Mesenteric fat pad (tissue), 1 donor: Measurements from ENCODE around the gene RNF167. TPM values are rescaled to one million over a fixed set of nuclear protein-coding genes. Genes with fewer than 3 reads are reported as not detected.

ENCODE experiments used
- DNase-seq: peaks from one replicate; pipeline ENCODE4 v3.0.0-alpha.2; 2020; ENCODE audit warnings: low spot score
- microRNA-seq: library from miRNA; unstranded; fragments of <30 nt; microRNA quantifications from one replicate; pipeline ENCODE4 v1.2.0, GENCODE V29; 2020; ENCODE audit warnings: borderline number of aligned reads
- total RNA-seq: library from RNA; stranded (reverse); fragmentation: NEBNext Ultra II Directional; extraction: Animal tissue kit (Norgen Biotek cat#: 25700); gene quantifications from one replicate; pipeline ENCODE4 v1.2.1, GENCODE V29; 2021
- donor health status: DM: yes; HTN: yes; CAD: no.

Gene RNF167
- total RNA-seq, 1 donor from 2014 or later = 63.3 TPM

- no peak for DNase-seq
These were observed 33.4 kb downstream of the RNF167 start for GRCh38 chr17:4973256-4974114.

- DNase-seq = no peak
These were observed 34.1 kb downstream of the RNF167 start for GRCh38 chr17:4974115-4974670.

GRCh38 chr17:4978726-4979125 lies 38.7 kb downstream of the RNF167 start:
- no peak for DNase-seq

- DNase-seq = no peak
These were observed 40.7 kb downstream of the RNF167 start for GRCh38 chr17:4980644-4981216.

GRCh38 chr17:4982305-4982704 lies 42.2 kb downstream of the RNF167 start:
- no peak for DNase-seq

GRCh38 chr17:4986403-4986802 lies 46.3 kb downstream of the RNF167 start:
- DNase-seq = no peak

- DNase-seq = peak; percentile 96
These were observed 47.1 kb downstream of the RNF167 start, which contains the start of gene CAMTA2 for GRCh38 chr17:4986951-4987766. Gene CAMTA2, minus strand, starts transcription at chr17:4987675. Its CDS starts 1,453 bp downstream, at chr17:4986222.

- DNase-seq = peak; percentile 92
These were observed 47.9 kb downstream of the RNF167 start for GRCh38 chr17:4987767-4988567.

- DNase-seq = no peak
These were observed 54.1 kb downstream of the RNF167 start for GRCh38 chr17:4994081-4994595.

Small RNA genes lying within 50 kb of the gene (microRNA-seq; reads per million reads assigned to microRNA genes)
- gene MIR6864 = not detected
- gene MIR6865 = not detected

Other genes with a start within 250 kb of the RNF167 start
- gene PELP1, start 236.1 kb upstream of the RNF167 start, total RNA-seq = 29.3 TPM
- gene ARRB2, start 229.6 kb upstream of the RNF167 start, total RNA-seq = 131 TPM
- 16.1 TPM for gene MED11, start 208.8 kb upstream of the RNF167 start, total RNA-seq
- gene ZMYND15, start 200.4 kb upstream of the RNF167 start, total RNA-seq = 2.9 TPM
- 51.3 TPM for gene CXCL16, start 200.3 kb upstream of the RNF167 start, total RNA-seq
- not detected for gene TM4SF5, start 168.4 kb upstream of the RNF167 start, total RNA-seq
- gene VMO1, start 153.9 kb upstream of the RNF167 start, total RNA-seq = 6.9 TPM
- not detected for gene GLTPD2, start 151.3 kb upstream of the RNF167 start, total RNA-seq
- 109 TPM for gene PSMB6, start 144.1 kb upstream of the RNF167 start, total RNA-seq
- 22.8 TPM for gene PLD2, start 133.1 kb upstream of the RNF167 start, total RNA-seq
- 60.3 TPM for gene MINK1, start 106.9 kb upstream of the RNF167 start, total RNA-seq
- 3.0 TPM for gene C17orf107, start 40.7 kb upstream of the RNF167 start, total RNA-seq
- gene CHRNE, start 37.2 kb upstream of the RNF167 start, total RNA-seq = 1.6 TPM
- not detected for gene GP1BA, start 8.0 kb upstream of the RNF167 start, total RNA-seq
- gene SLC25A11, start 222 bp upstream of the RNF167 start, total RNA-seq = 50.0 TPM
- gene PFN1, start 8.3 kb downstream of the RNF167 start, total RNA-seq = 575 TPM
- 4.0 TPM for gene ENO3, start 10.9 kb downstream of the RNF167 start, total RNA-seq
- gene SPAG7, start 27.5 kb downstream of the RNF167 start, total RNA-seq = 55.5 TPM
- 53.8 TPM for gene CAMTA2, start 47.4 kb downstream of the RNF167 start, total RNA-seq
- gene INCA1, start 57.3 kb downstream of the RNF167 start, total RNA-seq = 0.71 TPM
- gene KIF1C, start 57.7 kb downstream of the RNF167 start, total RNA-seq = 213 TPM
- 0.22 TPM for gene SLC52A1, start 95.2 kb downstream of the RNF167 start, total RNA-seq
- gene ZFP3, start 138.2 kb downstream of the RNF167 start, total RNA-seq = 4.2 TPM
- 4.6 TPM for gene ZNF232, start 171.6 kb downstream of the RNF167 start, total RNA-seq
- 0.26 TPM for gene USP6, start 175.8 kb downstream of the RNF167 start, total RNA-seq